AG10803 (cell line): ENCODE data around the gene JOSD1.
A peak's percentile ranks its signal among the peaks of the same experiment; 100 is the strongest.

Experiments used
- DNase-seq: peaks from one replicate; pipeline ENCODE4 v3.0.0; 2010; ENCODE audit warnings: low read depth
- H3K4me3 ChIP-seq: 2 replicates; pipeline ENCODE4 v1.5.1; 2011; ENCODE audit warnings: mild to moderate bottlenecking, low read length, control low read depth
- CTCF ChIP-seq: conservative IDR thresholded peaks from 2 replicates; pipeline ENCODE4 v1.5.1; 2011; ENCODE audit warnings: mild to moderate bottlenecking, low read length, control low read depth, inconsistent platforms

JOSD1 gene

DNA sequence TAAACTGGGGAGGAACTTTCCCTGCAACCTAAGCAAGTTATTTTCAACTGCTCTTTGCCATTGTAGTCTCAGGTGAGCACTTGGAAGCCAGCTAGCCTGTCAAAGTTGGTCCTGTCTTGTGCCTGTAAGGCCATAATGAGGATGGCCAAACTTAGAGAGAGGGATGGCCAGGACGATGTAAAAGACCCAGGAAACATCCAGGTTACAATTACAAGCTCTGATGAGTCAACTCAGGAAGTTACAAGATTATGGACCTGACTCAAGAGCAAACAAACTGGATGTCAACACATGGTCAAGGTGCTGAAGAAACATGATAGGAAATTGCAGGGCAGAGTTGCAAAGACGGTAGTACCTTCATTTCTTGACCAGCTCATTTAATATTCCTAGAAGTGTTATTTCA is 6.6 kb upstream of the JOSD1 start:
- peak overlapping the region; percentile 85 for H3K4me3 ChIP-seq
- peak; percentile 29 for DNase-seq
- TF ChIP-seq CTCF = no peak

- no peak for TF ChIP-seq CTCF
- no peak for DNase-seq
Observed at GRCh38 chr22:38706901-38707195, 6.1 kb upstream of the JOSD1 start.

GRCh38 chr22:38706101-38706900 is 5.6 kb upstream of the JOSD1 start:
- no peak for TF ChIP-seq CTCF
- peak overlapping the region; percentile 85 for H3K4me3 ChIP-seq
- peak; percentile 34 for DNase-seq

More at GRCh38 chr22:38706901-38707195, 6.1 kb upstream of the JOSD1 start:
- H3K4me3 ChIP-seq = peak overlapping the region; percentile 85

DNA sequence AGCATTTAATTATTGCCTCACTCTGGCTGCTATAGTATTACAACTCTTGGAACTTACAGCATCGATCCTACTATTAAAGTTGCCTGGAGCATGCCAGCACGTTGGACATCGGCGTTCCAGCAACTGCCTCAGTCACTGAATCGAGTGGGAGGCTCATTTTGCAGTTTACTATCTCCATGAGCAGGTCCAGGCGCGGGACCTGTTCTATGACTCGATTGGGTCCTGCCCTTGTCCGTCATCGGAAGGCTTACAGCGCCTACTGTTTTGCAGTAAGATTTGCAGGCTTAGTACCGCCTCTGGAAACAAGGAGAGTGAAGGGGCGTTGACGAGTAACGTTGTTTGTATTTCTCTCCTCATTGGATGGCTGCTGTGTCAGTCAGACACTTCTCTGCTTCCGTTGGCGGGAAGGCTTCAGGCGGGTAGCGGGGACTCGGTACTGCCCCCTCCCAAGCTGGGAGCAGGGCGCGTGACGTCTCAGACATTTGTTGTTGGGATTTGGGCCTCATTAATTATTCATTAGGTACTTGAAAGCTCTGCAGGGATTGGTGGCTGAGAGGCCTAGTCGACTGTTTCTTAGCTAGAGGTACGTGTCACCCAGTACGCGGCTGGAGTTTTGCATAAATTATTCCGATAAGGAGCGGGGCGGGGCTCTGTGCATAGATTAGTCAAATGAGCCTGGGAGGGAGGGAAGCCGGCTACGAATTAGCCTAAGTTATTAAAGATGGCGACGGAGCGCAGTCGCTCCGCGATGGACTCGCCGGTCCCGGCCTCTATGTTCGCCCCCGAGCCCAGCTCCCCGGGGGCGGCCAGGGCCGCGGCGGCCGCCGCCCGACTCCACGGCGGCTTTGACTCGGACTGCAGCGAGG is 4.7 kb upstream of the JOSD1 start, which contains the start of gene GTPBP1:
GTPBP1 (plus strand) TSS at position 710 of the 866 bp plus-strand sequence; CDS start at position 722, 12 bp downstream.
- DNase-seq = peak; percentile 100
- TF ChIP-seq CTCF = peak; percentile 38
- H3K4me3 ChIP-seq = peak within 1 kb of the TSS; percentile 85

DNA sequence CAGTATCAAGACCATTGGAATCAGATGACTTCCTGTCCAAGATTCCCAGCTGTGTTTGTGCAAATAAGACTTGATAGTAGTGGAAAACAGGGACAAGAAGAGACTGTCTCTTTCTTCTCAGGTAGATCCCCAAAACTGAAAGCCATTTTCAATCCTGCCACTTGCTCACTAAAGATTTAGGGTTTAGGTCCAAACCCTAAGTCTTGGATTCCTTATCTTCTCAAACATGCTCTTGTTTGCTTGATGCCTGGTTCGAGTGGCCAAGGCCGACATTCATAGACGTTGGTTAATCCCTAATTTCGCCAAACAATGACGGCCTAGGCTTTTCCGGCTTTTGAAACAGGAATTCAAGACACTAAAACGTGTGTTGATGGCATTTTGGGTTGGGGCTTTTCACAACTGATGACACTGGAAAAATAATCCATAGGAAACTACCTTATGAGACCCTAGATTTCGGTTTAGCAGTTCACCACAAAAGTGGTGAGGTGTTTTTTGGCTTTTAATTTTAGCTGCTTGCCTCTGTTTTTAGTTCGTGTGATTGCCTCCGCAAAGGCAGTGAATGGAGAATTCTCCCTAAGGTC is 4.0 kb upstream of the JOSD1 start:
- no peak for DNase-seq
- no peak for TF ChIP-seq CTCF
- peak overlapping the region; percentile 57 for H3K4me3 ChIP-seq

GRCh38 chr22:38700270-38700788 is 414 bp downstream of the JOSD1 start:
- TF ChIP-seq CTCF = no peak
- peak; percentile 46 for DNase-seq
- H3K4me3 ChIP-seq = peak overlapping the region; percentile 81
